D341Med (cell line): ENCODE data around the gene DEPDC7.

Experiments used
- DNase-seq: peaks from one replicate; pipeline ENCODE4 v3.0.0; 2012; ENCODE audit warnings: low spot score

The DEPDC7 gene

GRCh38 chr11:33060271-33060670 lies 44.6 kb downstream of the DEPDC7 start:
- no peak for DNase-seq

GRCh38 chr11:33062137-33062536 lies 46.5 kb downstream of the DEPDC7 start:
- no peak for DNase-seq

- DNase-seq = no peak
These were observed 47.7 kb downstream of the DEPDC7 start for GRCh38 chr11:33063326-33063881.

GRCh38 chr11:33064033-33064825 lies 48.6 kb downstream of the DEPDC7 start:
- DNase-seq = no peak

- no peak for DNase-seq
These were observed 49.2 kb downstream of the DEPDC7 start for GRCh38 chr11:33064866-33065265.

GRCh38 chr11:33065445-33066178 lies 49.9 kb downstream of the DEPDC7 start:
- DNase-seq = peak; percentile 85

- no peak for DNase-seq
These were observed 51.6 kb downstream of the DEPDC7 start for GRCh38 chr11:33067294-33067693.

- DNase-seq = no peak
These were observed 53.1 kb downstream of the DEPDC7 start for GRCh38 chr11:33068611-33069340.

- no peak for DNase-seq
These were observed 56.8 kb downstream of the DEPDC7 start for GRCh38 chr11:33072465-33072864.
